HG03521 (cell line): ENCODE data around the gene FLRT2.

ENCODE experiments used
- ATAC-seq: cut with Tn5 transposase; IDR thresholded peaks from one replicate; pipeline ENCODE4 v1.9.1; 2021; ENCODE audit warnings: mild to moderate bottlenecking, moderate library complexity; ENCODE audit not compliant: unreplicated experiment

The FLRT2 gene, protein sequence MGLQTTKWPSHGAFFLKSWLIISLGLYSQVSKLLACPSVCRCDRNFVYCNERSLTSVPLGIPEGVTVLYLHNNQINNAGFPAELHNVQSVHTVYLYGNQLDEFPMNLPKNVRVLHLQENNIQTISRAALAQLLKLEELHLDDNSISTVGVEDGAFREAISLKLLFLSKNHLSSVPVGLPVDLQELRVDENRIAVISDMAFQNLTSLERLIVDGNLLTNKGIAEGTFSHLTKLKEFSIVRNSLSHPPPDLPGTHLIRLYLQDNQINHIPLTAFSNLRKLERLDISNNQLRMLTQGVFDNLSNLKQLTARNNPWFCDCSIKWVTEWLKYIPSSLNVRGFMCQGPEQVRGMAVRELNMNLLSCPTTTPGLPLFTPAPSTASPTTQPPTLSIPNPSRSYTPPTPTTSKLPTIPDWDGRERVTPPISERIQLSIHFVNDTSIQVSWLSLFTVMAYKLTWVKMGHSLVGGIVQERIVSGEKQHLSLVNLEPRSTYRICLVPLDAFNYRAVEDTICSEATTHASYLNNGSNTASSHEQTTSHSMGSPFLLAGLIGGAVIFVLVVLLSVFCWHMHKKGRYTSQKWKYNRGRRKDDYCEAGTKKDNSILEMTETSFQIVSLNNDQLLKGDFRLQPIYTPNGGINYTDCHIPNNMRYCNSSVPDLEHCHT

DNA sequence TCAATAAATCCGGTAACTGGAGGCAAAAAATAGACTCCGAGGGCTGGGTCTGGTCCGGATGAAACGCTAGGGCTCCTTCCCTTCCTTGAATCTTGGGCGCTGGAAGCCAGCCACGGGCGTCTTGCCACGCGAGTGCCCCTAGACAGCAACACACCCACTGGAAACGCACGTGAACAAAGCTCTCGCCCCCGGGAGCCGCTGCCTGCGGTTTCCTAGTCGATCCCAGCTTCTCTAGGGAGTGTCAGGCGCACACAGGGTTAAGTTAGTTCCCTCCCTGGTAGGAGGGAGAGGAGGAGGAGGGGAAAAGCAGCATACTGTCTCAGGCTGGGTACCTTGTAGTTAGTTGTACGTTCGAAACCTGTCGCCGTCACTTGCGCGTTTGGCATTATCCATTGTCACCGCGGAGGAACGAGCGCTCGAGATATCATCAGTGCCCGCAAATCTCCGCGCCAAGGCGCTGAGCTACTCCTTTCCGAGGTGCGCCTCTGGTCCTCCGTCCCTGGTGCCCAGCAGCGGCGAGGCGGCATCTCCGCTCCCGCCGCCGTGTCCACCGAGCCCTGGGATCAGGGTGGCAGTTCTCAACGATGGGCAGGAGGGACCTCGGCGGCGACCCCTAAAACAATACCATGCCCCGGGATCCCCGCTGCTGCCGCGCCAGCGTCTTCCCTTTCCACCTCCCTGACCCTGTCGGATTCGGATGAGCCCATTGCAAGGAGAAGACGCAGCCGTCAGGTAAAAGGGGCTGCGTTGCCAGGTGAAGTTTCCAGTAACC is at the start of gene FLRT2:
FLRT2 (plus strand) TSS at position 342 of the 772 bp plus-strand sequence. CDS start 91,371 bp downstream, outside the sequence.
- ATAC-seq = no peak

DNA sequence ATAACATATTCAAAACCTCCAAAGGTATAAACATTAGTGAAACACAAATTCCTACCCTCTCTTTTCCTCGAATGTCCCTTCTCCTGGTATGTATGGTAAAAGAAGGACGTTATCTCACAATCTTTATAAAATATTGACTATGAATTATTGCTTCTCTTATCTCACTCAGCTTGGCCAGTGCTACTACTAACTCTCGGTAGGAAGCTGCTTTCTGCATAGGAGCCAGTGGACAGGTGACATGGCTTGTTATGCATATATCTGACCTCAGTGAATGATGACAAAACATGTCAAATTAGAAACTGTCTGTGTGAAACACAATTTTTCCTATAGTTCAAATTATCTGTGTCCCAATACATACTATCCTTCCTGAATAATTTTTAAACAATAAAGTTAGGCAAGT is 48.5 kb upstream of the FLRT2 start:
- no peak for ATAC-seq

DNA sequence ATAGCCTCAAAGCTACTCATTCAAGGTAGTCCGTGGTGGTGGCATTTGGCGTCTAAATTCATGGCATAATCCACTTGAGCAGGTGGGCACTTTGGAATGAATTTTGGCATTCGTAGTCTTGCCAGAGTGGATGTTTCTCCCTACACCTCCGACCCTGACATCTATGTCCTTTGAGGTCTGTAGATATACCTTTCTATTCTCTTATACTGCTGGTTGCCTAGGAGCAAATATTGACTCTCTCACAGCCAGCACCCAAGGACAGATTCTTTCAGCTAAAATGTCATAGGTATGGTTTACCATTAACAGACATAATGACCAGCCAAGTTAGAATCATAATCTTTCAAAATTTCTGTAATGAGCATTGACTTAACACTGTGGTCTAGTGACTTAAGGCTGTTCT is 47.4 kb upstream of the FLRT2 start:
- ATAC-seq = no peak

DNA sequence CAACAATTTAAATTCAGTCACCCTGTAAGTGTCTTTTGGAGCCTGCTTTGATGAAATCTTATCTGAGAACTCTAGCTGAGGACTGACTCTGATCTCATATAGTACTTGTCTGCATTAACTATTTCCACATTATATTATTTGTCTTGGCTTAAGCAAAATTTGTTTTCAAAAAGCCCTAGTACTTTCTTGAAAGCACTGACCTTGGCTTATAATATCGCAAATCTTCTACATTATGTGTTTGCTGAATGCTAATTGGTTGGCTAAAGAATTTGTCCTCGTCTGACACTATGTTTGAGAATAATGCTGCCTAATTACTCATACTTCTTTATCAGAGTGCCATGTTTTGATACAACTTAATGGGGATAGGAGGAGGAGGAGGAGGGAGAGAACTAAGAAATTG is 46.9 kb upstream of the FLRT2 start:
- no peak for ATAC-seq

DNA sequence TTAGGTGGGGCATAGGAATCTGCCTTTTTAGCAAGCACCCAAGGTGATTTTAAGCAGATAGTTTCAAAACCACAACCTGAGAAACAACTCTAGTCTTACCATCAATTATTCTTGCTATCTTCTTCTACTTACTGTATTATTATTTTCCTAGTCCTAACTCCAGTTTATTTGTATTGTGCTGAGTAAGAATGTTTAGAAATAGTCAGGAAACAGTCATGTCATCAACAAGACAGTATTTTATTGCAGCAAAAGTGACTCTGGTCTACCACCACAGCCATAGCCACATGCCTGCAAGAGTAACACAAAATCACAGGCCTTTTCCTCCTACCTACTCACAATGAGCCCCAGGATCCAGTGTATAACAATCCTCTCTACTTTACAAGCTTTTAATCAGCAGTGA is 46.3 kb upstream of the FLRT2 start:
- ATAC-seq = no peak

DNA sequence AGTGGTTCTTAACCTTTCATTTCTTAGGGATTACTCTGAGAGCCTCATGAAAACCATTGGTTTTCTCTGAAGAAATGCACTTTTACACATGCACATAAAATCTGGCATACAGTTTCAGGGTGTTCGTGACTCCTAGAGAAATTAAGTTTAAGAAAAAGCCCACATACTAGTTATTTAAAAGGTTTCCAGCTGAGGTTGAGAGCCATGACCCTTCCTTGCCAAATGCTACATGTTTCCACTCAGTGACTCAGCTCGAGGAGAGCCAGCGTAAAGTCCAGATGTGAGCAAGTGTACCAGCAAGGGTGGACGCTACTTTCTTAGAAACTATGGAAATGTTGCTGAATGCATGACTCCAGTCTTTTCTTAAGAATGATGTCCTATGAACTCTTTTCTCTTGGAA is 42.7 kb upstream of the FLRT2 start:
- ATAC-seq = no peak

DNA sequence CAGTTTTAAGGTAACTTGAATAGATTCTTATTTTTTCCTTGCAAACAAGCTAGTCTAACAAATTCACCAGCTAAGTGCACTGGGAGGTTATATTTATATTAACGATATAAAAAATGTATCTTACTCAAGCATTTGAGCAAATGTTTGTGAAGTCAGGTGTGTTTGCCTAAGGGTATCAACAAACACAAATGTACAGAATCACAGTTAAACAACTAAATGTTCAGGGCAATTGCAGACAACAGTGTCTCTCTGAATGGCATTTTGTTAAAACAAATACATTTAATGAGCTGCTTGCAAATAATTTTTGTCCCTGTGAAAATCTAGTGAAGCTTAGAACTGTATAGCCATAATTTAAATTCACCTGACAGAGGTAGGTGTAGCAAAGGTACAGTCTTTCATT is 28.2 kb upstream of the FLRT2 start:
- no peak for ATAC-seq

DNA sequence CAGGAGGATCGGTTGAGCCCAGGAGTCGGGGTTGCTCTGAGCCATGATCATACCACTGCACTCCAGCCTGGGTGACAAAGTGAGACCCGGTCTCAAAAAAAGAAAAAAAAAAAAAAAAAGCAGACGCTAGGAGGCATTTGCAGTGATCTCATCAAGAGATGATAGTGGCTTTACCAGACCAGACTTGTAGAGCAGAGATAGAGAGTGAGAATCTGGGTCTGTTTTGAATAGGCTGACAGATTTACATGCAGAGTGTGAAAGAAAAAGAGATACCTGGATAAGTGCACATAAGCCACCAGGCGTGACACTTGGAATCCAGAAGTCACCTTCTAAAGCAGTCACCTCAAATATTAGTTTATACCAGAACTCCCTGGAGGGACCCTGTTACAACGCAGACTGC is 21.1 kb upstream of the FLRT2 start:
- no peak for ATAC-seq

DNA sequence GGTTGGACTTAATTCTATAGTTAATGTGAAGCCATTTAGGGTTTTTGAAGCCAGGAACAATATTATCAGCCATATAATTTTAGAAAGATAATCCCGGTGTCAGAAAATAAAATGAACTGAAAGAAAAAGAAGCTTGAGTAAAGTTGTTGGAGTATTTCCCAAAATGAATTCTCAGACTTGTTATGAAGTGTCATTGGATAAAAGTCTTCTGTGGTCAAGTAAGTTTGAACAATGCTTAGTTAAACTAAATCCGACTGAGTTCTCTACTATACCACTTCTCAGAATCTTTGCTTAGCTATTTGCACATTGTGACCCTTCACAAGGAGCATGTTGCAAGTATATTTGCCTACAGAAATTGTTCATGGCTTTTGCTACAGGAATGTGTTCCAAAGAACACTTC is 17.5 kb upstream of the FLRT2 start:
- ATAC-seq = no peak

DNA sequence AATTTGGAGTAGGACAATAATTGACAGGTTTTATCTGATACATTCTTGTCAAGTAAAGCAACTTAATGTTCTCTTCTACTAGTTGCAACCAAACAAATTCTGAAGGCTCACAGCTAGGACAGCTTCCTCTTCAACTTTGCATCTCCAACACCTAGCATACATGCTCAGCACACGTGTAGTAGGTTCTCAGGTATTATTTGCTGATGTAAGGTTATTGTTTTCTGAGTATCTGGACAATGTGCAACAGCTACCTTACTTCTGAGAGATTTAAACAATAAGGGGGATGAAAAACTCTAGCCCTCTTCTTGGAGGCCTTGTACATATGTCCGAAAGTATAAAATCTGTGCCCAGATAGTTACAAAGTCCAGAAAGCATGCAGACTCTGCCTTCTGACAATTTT is 15.5 kb upstream of the FLRT2 start:
- no peak for ATAC-seq

DNA sequence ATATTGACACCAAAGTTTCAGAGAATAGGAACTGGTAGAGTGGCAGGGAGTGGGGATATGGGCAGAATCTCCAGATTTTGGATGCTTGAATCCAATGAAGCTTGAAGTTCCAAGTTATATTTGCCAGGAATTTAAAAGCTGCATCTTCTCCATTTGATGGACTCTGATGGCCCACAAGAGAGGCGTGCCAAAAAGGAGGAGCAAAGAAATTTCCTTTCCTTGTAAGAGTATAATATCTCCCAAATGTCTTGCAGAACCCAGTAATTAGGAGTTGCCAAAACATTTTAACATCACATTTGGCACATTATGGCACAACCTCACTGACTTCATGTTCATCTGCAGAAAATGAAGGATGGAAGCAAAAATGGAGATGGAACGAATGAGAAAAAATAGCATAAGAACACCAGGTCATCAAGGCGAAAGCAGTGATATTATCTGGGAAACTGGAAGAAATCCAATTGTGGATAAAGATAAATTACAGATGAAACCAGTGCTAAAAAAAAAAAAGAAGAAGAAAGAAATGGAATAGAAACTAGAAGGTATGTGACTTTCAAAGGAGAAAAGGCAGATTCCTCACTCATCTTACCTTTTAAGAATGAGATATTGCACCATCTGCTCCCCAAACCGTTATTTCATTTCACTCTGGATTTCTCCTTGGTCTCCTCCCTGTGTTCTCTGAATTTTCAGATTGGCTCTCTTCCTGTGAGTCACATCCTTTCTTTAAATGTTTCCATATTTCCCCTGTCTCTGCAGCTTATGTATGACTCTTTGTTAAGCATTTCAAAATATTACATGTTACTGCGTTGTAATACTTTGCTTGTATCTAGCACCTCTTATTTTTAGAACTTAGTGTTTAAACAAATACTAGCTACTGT is 13.5 kb upstream of the FLRT2 start:
- no peak for ATAC-seq

DNA sequence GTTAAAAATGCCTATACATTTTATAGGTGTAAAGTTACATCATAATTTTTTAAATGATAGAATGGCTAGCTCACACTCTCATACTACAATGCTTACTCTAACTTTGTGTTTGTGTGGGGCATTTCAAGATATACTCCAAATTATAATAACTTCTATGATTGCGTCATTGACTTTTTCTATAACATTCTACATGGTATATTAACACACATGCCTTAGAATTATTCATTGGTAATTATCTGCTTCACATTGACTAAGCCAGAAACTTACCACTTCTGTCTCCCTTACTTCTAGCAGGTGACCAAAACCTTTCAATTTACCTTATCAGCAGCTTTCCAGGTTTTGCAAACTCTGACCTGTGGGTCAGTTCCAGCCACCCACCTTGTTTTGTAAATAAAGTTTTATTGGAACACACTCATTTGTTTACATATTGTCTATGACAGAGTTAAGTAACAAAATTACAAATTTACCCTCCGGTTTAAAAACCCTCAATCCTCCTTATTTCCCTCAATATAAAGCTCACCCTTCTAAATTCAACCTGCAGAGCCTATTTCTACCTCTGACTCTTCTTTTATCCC is 12.7 kb upstream of the FLRT2 start:
- no peak for ATAC-seq

DNA sequence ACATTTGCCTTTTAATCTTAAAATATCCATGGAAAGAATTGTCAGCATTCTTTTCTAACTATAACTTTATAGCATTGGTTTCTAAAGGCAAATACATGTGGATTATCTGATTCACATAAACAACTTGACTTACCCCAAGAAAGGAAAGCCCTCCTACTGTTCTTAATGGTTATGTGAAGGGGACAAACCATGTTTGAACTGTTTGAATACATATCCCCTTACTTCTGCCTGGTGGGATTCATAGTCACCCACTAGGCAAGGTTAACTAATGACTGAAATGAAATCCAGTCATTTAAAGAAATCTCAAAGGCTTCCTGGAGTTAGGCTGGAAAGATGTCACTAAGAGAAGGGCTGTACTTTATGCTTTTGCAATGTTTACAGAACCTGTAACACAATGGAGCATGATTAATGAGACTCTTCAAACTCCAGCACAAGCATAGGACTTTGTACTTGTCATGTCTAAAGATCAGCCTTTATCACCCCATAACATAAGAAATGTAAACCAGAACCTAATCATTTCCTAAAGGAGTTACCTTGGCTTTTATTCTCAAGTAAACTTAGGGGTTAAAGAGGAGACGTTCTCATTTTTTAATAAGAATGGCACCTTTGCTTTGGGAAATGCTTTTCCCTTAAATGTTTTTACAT is 10.2 kb upstream of the FLRT2 start:
- ATAC-seq = no peak

DNA sequence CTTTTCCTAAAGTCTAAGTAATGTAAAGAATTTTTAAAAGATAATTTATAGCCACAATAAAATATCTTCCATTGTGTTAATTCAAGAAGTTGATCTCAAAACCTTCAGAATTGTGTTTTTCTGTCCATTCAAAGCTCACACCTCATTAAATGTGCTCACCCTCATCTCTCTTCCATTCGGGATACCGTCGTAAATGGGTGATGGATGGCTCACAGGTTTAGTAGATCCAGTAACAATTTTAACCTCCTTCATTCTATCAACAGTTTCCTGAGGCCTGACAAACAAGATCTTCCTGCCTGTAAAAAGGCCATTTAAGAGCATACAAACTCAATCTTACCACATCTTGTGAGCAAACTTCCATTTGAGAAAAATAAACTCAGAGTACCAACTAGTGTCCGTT is 9.4 kb upstream of the FLRT2 start:
- ATAC-seq = no peak

DNA sequence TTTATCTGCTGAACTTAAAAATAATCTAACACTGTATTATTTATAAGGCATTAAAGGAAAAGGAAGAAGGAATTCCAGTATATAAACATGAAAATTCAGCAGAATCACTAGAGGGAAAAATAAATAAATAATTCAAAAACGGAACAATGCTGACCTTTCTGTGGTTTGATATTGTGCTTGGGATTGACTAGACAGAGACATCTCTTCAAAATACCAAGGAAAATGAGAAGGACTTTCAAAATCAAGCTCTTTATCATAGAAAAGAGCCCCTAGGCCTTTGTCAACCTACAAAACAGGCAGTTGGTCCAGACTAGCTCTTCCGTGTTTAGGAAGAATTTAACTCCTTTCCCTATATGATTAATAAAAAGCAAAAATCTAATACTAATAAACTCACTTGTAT is 6.3 kb upstream of the FLRT2 start:
- ATAC-seq = no peak

DNA sequence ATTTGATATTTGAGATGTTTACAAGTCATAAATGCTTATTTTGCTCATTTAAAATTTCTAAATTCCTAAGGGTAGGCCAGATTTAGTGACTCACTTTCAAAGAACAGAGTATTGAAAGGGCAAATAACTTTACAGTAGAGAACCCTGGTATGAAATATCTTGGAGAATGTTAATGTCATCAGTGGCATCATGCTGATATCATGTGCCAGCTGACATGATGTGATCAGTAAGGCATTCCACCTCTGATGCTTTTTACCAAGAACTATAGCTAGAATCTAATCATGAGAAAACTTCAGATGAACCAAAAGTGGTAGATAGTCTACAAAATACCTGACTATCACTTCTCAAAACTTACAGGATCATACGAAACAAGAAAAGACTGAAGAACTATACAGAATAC is 2.9 kb upstream of the FLRT2 start:
- ATAC-seq = no peak

DNA sequence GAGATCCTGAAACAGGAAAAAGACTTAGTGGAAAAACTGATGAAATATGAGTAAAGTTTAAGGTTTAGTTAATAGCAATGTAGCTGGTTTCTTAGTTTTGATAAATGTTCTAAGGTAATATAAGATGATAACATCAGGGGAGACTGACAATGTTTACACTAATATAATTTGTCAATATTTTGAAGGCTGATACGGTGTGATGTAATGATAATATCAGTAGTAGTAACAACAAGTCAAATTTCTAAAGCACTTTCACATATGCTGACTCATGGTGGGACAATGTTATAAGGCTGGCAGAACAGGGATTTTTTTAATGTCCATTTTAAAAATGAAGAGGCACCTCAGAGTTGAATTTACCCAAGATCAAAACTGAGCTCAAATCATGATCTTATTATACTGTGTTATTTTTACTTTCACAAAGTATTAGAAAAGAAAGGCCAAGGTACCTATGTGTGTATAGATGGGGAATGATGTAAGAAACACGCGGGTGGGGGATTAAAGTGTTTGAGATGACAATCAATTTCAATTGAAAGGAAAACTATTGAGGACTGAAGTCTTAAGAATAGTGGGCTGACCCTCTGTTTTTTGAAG is 2.4 kb upstream of the FLRT2 start:
- no peak for ATAC-seq

DNA sequence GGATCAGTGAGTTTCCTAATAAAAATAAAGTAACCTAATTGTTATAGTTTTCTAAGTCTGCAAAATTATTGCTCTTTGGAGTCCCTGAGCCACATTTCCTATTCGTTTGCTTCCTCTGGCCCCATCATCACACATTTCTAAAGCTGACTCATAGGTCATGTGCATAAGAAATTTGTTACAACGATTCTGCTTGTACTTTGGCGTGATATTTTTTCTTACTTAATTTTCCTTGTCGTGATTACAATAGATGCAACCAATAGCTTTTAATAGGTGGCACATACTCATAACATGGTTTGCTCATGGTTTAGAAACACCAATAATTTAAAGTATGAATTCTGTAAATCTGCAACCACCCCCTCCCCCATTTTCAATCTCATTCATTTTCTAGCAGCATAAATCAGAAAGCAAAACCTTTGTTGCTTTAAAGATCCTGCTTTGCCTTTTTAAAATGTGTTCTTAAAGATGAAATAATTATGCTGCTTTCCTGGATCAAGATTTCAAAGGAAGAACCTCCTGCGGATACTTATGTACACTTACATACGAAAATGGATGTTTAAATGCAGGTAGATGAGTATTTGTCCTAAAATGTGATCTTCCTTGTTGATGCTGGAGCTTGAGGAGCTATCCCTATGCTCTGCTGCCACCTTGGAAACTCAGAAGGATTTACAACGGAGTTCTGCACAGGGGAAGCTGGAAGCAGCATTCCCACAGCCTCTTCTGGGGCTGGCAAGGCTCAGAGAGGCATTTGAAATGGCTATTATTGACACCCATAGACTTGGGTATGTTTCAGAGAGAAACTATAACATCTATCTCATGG is 1.7 kb upstream of the FLRT2 start:
- no peak for ATAC-seq
